Ectodermal cell (in vitro differentiated cells): Measurements from ENCODE around the gene EEF2. TPM values are rescaled to one million over a fixed set of nuclear protein-coding genes. Genes with fewer than 3 reads are reported as not detected.
A peak's percentile ranks its signal among the peaks of the same experiment; 100 is the strongest.

Experiments
- H3K27ac ChIP-seq: 2 replicates; pipeline ENCODE4 v1.7.0; 2013; ENCODE audit warnings: mild to moderate bottlenecking, low read depth, low read length; ENCODE audit not compliant: insufficient read depth, poor library complexity, severe bottlenecking
- H3K27me3 ChIP-seq: 2 replicates; pipeline ENCODE4 v1.7.0; 2013; ENCODE audit warnings: mild to moderate bottlenecking, low read length; ENCODE audit not compliant: insufficient read depth, control insufficient read depth, poor library complexity, severe bottlenecking
- H3K36me3 ChIP-seq: one replicate; pipeline ENCODE4 v1.7.0; 2013; ENCODE audit warnings: low read length; ENCODE audit not compliant: control insufficient read depth, insufficient read depth
- H3K4me1 ChIP-seq: one replicate; pipeline ENCODE4 v1.7.0; 2013; ENCODE audit warnings: low read length; ENCODE audit not compliant: control insufficient read depth, insufficient read depth
- H3K4me3 ChIP-seq: 2 replicates; pipeline ENCODE4 v1.7.0; 2013; ENCODE audit warnings: low read depth, low read length, control low read depth; ENCODE audit not compliant: insufficient read depth
- H3K9me3 ChIP-seq: 2 replicates; pipeline ENCODE4 v1.7.0; 2013; ENCODE audit warnings: mild to moderate bottlenecking, low read length, moderate library complexity; ENCODE audit not compliant: control insufficient read depth
- WGBS, 2 experiments: methylation state at CpG; one replicate each; pipeline ENCODE4 v1.1.7; 2013; ENCODE audit warnings: missing lambda C conversion rate in 2 of 2; 5-methylcytosine and 5-hydroxymethylcytosine counted together
- polyA plus RNA-seq, 4 experiments: library from polyadenylated mRNA; stranded (reverse); fragments of 50-300 nt; gene quantifications; one replicate each; pipeline ENCODE4 v1.2.3, GENCODE V29; 2013

EEF2 gene
- 2,748 TPM for polyA plus RNA-seq (2013, experiment 1 of 4)
- 2,913 TPM for polyA plus RNA-seq (2013, experiment 2 of 4)
- polyA plus RNA-seq (2013, experiment 3 of 4) = 2,171 TPM
- polyA plus RNA-seq (2013, experiment 4 of 4) = 2,324 TPM

DNA sequence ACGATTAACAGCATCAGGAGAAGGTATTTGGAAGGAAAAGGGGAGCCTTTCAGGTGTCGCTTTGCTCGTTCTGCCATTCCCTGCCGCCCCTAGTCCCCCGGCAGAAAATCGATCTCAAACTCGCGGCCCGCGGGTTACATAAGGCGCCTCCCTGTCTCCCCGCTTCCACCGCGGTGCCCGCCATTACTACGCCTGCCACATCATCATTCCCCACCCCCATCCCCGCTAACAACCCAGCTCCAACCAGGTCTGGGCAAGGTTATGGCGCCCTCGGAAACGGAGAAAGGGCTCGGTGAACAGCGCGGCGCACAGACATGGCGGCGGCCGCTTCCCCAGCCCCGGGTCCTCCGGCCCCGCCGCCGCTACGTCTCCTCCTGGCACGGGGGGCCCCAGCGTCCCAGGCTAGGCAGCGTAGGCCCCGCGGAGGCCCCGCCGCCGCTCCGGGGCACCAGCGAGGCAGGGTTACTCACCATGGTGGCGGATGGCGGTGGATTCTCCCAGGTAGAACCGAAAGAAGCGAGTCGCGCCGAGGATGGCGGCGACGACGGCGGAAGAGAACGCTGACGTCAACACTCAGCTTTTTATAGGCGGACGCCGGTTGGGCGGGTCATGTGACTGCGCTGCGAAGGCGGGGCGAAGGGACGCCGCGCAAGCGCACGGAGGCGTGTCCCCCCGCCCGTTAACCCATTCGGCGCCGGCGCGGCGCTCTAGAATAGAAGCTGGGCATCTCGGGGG is at the start of gene EEF2:
Gene EEF2, minus strand, starts transcription at position 556 of the 735 bp plus-strand sequence. Its CDS starts 83 bp downstream, at position 473.
- peak within 1 kb of the TSS; percentile 97 for H3K27ac ChIP-seq
- peaks cover 17% of the 10 kb centered on the region for H3K4me1 ChIP-seq
- H3K9me3 ChIP-seq = no peaks in the 10 kb centered on the region
- H3K4me3 ChIP-seq = peak within 1 kb of the TSS; percentile 94
- peaks cover 13% of the 10 kb centered on the region for H3K27me3 ChIP-seq
- peaks cover 42% of the 10 kb centered on the region for H3K36me3 ChIP-seq
- WGBS, 2 experiments = 0% methylated on average over 80 of the region's 80 CpGs

DNA sequence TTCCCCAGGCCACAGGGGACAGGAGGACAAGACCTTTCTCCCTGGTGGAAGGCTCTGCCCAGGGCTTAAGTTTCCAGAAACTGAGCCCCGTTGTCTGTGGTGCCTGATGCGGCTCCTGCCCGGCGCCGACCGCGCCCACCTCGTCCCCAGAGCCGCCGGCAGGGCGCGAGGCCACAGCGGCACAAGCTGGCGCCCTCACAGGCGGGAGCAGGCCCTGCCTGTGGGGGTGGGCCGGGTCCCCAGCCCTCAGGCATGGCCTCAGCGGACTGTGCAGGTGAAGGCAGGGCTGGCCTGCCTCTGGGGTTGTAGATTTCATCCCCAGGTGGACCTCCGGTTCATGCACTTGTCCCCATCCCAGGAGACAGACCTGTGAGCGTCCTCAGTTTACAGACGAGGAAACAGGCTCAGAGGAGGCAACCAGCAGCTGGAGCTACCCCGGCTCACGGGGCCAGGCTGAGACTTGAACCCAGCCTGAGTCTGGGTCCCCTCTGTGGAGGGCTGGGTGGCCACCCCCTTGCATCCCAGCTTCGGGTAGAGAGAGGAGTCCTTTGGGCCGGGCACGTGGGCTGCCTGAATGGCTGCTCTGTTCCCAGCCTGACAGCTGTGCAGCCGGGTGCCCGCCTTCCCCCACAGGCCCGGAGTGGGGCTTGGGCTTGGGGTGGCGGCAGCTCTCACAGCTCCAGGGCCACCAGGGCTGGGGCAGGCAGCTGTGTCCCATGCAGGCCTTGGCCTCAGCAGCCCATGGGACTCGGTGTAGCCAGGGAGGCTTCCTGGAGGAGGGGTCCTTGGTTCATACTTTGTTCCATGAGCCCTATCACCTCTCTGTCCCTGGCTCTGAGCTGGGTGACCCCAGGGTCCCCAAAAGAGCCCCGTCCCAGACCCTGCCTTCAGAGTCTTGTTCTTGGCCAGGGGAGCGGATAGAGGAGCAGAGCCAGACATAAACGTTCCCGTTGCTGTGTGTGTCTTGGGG is 49.1 kb upstream of the EEF2 start:
- Histone ChIP-seq H3K4me3 (no peak overlapping the region), H3K9me3 (no peaks in the 10 kb centered on the region), H3K27ac (no peak overlapping the region), H3K36me3 (peaks cover 31% of the 10 kb centered on the region), H3K27me3 (no peaks in the 10 kb centered on the region), H3K4me1 (no peaks in the 10 kb centered on the region)
- WGBS, 2 experiments = 95% methylated on average over 34 of the region's 34 CpGs

DNA sequence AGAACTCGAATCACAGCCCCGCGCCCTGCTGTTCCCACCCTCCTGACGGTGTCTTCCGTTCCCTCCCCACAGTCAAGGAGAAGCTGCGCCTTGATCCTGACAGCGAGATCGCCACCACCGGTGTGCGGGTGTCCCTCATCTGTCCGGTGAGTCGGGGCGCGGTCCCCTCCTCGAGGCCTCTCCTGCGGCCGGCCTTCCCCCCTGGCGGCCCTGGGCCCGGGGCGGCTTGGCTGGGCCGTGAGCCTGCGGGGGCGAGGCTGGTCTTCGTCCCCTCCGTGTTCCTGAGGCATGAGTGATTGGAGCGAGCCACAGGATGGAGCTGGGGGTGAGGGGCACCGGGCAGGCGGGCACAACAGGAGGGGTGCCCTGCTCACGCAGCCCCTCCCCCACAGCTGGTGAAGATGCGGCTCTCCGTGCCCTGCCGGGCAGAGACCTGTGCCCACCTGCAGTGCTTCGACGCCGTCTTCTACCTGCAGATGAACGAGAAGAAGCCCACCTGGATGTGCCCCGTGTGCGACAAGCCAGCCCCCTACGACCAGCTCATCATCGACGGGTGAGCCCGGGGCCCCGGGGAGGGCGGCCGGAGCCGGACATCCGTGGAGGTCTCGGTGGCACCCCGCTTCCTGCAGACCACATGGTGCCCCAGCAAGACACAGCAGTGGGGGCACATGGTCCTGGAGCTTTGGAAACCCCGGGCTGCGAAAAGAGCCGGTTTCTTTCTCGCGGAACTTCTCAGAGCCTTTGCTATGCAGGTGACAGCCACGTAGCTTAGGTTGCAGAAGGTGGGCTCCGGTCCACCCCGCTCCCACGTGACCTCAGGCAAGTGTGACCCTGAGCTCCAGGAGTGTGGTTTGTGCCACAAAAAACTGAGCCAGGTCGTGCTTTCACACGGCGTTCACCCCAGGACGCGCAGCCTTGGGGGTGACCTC is 48.0 kb upstream of the EEF2 start:
- peaks cover 38% of the 10 kb centered on the region for H3K36me3 ChIP-seq
- H3K27ac ChIP-seq = no peak overlapping the region
- no peaks in the 10 kb centered on the region for H3K9me3 ChIP-seq
- H3K27me3 ChIP-seq = no peaks in the 10 kb centered on the region
- WGBS, 2 experiments = 90 to 91% methylated on average over 63 of the region's 63 CpGs
- no peak overlapping the region for H3K4me3 ChIP-seq
- H3K4me1 ChIP-seq = no peaks in the 10 kb centered on the region

DNA sequence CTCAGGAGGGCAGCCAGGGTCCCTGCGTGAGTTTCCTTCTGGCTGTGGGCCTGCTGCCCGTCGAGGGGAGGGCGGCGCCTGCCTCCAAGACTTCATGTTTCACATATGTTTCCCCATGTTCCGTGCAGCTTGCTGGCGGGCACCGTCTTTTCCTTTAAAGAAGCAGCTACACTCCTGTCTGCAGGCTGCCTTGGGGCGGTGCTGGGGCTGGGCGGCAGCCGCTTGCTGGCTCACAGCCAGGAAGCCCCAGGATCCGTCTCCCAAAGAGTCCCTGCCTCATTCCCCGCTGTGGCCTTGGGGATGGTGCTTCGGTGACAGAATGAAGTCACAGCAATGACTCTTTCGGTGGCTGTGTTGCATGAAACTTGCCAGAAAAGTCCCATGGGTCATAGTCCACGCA is 47.2 kb upstream of the EEF2 start:
- no peaks in the 10 kb centered on the region for H3K9me3 ChIP-seq
- no peak overlapping the region for H3K4me3 ChIP-seq
- peaks cover 38% of the 10 kb centered on the region for H3K36me3 ChIP-seq
- H3K27ac ChIP-seq = no peak overlapping the region
- no peaks in the 10 kb centered on the region for H3K4me1 ChIP-seq
- WGBS, 2 experiments = 96% methylated on average over 16 of the region's 16 CpGs
- no peaks in the 10 kb centered on the region for H3K27me3 ChIP-seq

DNA sequence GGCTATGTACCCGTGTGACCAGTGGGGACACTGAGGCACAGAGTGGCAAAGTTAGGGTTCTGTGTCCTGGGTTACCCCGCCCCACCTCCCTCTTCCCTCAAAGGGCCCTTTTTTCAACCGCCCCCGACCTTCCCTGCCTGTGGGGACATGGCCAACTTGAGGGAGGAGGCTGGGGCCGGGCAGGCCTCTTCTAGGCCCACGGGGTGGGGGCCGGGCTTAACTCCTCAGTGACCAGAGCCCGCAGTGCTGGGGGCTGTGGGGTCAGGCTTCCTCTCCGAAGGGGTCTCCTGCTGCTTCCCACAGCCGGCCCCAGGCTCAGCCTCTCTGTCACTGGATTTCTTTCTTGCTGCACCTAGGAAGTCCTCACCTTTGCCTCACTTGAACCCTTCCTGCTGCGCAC is 46.2 kb upstream of the EEF2 start:
- Histone ChIP-seq H3K36me3 (peaks cover 32% of the 10 kb centered on the region), H3K27ac (no peak overlapping the region), H3K27me3 (no peaks in the 10 kb centered on the region), H3K4me1 (no peaks in the 10 kb centered on the region), H3K9me3 (no peaks in the 10 kb centered on the region), H3K4me3 (no peak overlapping the region)
- 90 to 94% methylated on average over 11 of the region's 11 CpGs for WGBS, 2 experiments

DNA sequence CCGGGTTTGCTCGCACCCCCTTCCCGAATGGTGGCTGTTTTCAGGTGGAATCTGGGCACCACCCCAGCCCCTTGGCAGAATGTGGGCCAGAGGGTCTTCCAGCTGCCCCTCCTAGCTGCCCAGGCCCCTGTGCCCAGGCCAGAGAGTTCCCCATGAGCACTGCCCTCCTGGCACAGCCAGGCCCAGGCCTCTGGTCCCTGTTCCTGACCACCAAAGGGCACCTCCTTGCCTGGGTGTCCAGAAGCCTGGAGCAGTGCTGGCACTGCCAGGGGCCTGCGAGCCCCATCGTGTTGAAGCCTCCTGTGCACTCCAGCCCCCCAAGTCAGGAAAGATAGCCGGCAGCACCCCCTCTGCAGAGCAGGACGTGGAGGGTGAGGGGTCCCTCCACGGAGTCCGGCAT is 45.7 kb upstream of the EEF2 start:
- Histone ChIP-seq H3K4me3 (no peak overlapping the region), H3K9me3 (no peaks in the 10 kb centered on the region), H3K27me3 (no peaks in the 10 kb centered on the region), H3K36me3 (peaks cover 30% of the 10 kb centered on the region), H3K27ac (no peak overlapping the region), H3K4me1 (no peaks in the 10 kb centered on the region)
- 82 to 84% methylated on average over 9 of the region's 9 CpGs for WGBS, 2 experiments

DNA sequence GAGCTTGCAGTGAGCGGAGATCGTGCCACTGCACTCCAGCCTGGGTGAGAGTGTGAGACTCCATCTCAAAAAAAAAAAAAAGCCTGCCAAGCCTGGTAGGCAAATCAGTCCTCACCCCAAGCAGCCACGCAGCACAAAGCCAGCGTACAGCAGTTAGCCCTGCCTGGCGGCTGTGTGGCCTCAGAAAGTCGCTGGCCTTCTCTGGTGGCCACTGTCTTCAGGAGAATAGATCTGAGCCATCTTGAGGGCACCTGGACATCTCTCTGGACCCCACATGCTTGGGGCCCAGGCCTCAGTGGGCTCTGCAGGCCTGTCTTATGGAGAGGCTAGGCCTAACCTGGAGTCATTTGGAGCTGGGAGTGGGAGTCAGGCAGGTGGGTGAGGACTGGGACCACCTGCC is 45.3 kb upstream of the EEF2 start:
- H3K27me3 ChIP-seq = no peaks in the 10 kb centered on the region
- no peak overlapping the region for H3K4me3 ChIP-seq
- no peak overlapping the region for H3K27ac ChIP-seq
- peaks cover 29% of the 10 kb centered on the region for H3K36me3 ChIP-seq
- no peaks in the 10 kb centered on the region for H3K4me1 ChIP-seq
- WGBS, 2 experiments = 92 to 95% methylated on average over 6 of the region's 6 CpGs
- no peaks in the 10 kb centered on the region for H3K9me3 ChIP-seq

DNA sequence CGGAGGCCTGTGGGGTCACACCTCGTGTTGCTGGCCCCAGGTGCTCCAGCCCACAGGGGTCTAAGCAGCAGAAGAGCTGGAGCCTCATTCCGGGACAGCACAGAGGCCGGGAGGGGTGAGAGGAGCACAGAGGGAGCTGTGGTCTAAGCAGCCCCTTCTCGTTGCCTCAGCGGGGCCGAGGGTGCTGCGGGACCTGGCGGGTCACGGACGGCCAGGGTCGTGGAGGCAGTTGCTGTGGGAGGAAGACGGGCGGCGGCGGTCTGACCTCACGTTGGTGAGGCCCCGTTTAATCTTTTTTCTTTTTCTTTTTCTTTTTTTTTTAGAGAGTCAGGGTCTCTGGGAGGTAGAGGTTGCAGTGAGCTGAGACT is 44.0 kb upstream of the EEF2 start:
- Histone ChIP-seq H3K27ac (no peak overlapping the region), H3K4me3 (no peak overlapping the region), H3K4me1 (no peaks in the 10 kb centered on the region), H3K36me3 (peaks cover 32% of the 10 kb centered on the region), H3K9me3 (no peaks in the 10 kb centered on the region), H3K27me3 (no peaks in the 10 kb centered on the region)
- WGBS, 2 experiments = 95 to 97% methylated on average over 18 of the region's 18 CpGs

DNA sequence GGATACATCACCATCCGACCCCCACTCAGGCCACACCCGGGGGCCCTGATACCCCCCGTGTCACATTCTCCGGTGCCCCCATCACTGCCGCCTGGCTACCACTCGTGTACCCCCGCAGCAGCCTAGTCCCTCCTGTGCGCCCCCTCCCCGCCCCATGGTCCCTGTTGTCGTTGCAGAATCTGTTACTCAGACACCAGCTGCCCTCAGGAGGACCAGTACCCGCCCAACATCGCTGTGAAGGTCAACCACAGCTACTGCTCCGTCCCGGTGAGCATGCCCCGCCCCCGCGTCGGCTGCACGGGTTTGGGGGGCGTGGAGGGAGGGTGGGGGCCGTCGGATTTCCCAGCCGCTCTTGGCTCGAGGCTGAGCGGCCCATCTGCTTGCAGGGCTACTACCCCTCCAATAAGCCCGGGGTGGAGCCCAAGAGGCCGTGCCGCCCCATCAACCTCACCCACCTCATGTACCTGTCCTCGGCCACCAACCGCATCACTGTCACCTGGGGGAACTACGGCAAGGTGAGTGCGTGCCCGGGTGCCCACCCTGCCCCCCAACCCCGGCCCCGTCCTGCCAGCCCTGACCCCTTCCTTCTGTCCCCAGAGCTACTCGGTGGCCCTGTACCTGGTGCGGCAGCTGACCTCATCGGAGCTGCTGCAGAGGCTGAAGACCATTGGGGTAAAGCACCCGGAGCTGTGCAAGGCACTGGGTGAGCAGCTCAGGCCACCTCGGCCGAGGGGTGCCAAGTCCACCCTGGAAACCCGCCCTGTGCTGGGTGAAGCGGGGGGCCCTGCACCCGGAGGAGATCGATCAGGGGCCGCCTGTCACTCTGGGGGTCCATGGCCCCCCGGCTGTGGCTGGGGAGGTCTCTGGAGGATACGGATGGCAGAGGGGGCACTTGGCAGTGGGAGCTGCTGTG is 43.3 kb upstream of the EEF2 start:
- Histone ChIP-seq H3K36me3 (peaks cover 35% of the 10 kb centered on the region), H3K27me3 (no peaks in the 10 kb centered on the region), H3K4me3 (no peak overlapping the region), H3K27ac (no peak overlapping the region), H3K4me1 (no peaks in the 10 kb centered on the region), H3K9me3 (no peaks in the 10 kb centered on the region)
- 95 to 96% methylated on average over 48 of the region's 48 CpGs for WGBS, 2 experiments
